Left lung (tissue), 10 donors: ENCODE measurements around the gene POLR2B. TPM values are rescaled to one million over a fixed set of nuclear protein-coding genes. Genes with fewer than 3 reads are reported as not detected.
A peak's percentile ranks its signal among the peaks of the same experiment; 100 is the strongest.

Experiments used
- ATAC-seq: fragments of 200-7000 bp; cut with Tn5 transposase; one replicate; pipeline ENCODE4 v1.9.1; 2020; ENCODE audit warnings: moderate library complexity
- DNase-seq, 4 donors: peaks; one replicate each; pipeline ENCODE4 v3.0.0-alpha.2; 2013 to 2020
- H3K27ac ChIP-seq, 2 donors: fragments of 200-600 bp; sonication (generic) in 1 of 2; one replicate each; pipeline versions ENCODE4 v1.5.0 to v1.8.0; 2020 to 2021
- H3K27me3 ChIP-seq, 2 donors: fragments of 200-600 bp; sonication (generic) in 1 of 2; one replicate each; pipeline versions ENCODE4 v1.5.0 to v1.8.0; 2020 to 2021
- H3K36me3 ChIP-seq, 2 donors: fragments of 200-600 bp; sonication (generic) in 1 of 2; one replicate each; pipeline versions ENCODE4 v1.5.0 to v1.8.0; 2020 to 2021
- H3K4me1 ChIP-seq, 2 donors: fragments of 200-600 bp; one replicate each; pipeline ENCODE4 v1.8.0; 2021
- H3K4me3 ChIP-seq, 2 donors: fragments of 200-600 bp; sonication (generic) in 1 of 2; one replicate each; pipeline versions ENCODE4 v1.5.0 to v1.8.0; 2020 to 2021; ENCODE audit warnings: mild to moderate bottlenecking in 1 of 2
- H3K9me3 ChIP-seq, 2 donors: fragments of 200-600 bp; sonication (generic) in 1 of 2; one replicate each; pipeline versions ENCODE4 v1.5.0 to v1.8.0; 2020 to 2021
- intact Hi-C, 2 donors: fragments of 100-400 bp; cut with DNase I; formaldehyde crosslinking; loops; one replicate each; pipeline versions ENCODE4 v1.11.2 to v1.14.2; 2022
- polyA plus RNA-seq, 6 donors: library from polyadenylated mRNA; unstranded; fragments of 120-200 nt; gene quantifications; one replicate each; pipeline ENCODE4 v1.2.1, GENCODE V29; 2013; ENCODE audit not compliant: insufficient read length in 6 of 6
- total RNA-seq, 2 donors: library from RNA; stranded (reverse); fragmentation: NEBNext Ultra II Directional; extraction: Animal tissue kit (Norgen Biotek cat#: 25700); gene quantifications; one replicate each; pipeline ENCODE4 v1.2.1, GENCODE V29; 2021
- TF ChIP-seq, protein P1 (sequence below), 2 donors: fragments of 200-600 bp; sonication (generic) in 1 of 2; IDR thresholded peaks; one replicate each; pipeline versions ENCODE4 v1.5.0 to v1.8.0; 2021; ENCODE audit warnings: antibody characterized with exemption in 2 of 2
- donor health status: DM: no; HTN: yes; CAD: no.
- donor health status: DM: no; HTN: no; CAD: no.

Gene POLR2B
- total and polyA plus RNA-seq, 8 donors: 62.1 to 126 (median 112) TPM

- ATAC-seq (no peak), DNase-seq (no peak)
- H3K4me1 ChIP-seq: peaks cover 0 to 8% of the 10 kb centered on the region in 2 donors
- H3K9me3 ChIP-seq: no peaks in the 10 kb centered on the region
- TF ChIP-seq, protein P1, sequence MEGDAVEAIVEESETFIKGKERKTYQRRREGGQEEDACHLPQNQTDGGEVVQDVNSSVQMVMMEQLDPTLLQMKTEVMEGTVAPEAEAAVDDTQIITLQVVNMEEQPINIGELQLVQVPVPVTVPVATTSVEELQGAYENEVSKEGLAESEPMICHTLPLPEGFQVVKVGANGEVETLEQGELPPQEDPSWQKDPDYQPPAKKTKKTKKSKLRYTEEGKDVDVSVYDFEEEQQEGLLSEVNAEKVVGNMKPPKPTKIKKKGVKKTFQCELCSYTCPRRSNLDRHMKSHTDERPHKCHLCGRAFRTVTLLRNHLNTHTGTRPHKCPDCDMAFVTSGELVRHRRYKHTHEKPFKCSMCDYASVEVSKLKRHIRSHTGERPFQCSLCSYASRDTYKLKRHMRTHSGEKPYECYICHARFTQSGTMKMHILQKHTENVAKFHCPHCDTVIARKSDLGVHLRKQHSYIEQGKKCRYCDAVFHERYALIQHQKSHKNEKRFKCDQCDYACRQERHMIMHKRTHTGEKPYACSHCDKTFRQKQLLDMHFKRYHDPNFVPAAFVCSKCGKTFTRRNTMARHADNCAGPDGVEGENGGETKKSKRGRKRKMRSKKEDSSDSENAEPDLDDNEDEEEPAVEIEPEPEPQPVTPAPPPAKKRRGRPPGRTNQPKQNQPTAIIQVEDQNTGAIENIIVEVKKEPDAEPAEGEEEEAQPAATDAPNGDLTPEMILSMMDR (IDR thresholded peaks at IDR 0.05): no peak
- no peaks in the 10 kb centered on the region for H3K27me3 ChIP-seq
- H3K27ac ChIP-seq: no peak overlapping the region
- H3K4me3 ChIP-seq: no peak overlapping the region
- no peaks in the 10 kb centered on the region for H3K36me3 ChIP-seq
- intact Hi-C loops: no loop called here
Observed at GRCh38 chr4:57063518-57063917, 84.8 kb downstream of the POLR2B start.

DNA sequence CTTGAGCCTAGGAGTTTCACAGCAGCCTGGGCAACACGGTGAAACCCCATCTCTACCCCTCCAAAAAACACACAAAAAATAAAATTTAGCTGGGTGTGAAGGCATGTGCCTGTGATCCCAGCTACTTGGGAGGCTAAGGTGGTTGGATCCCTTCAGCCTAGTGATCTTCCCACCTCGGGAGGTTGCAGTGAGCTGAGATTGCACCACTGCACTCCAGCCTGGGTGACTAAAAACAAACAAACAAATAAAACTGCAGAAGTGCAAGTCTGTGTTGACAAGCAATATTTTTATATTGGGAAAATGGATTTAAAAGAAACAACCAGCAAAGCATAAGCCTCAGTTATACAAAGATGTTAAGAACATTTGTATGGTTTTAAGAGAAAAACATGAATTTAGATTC lies 85.4 kb downstream of the POLR2B start:
- TF ChIP-seq, protein P1 (IDR thresholded peaks at IDR 0.05): no peak
- DNase-seq (no peak), ATAC-seq (no peak)
- no peaks in the 10 kb centered on the region for H3K9me3 ChIP-seq
- peaks cover 0 to 8% of the 10 kb centered on the region in 2 donors for H3K4me1 ChIP-seq
- intact Hi-C loops: no loop called here
- no peak overlapping the region for H3K4me3 ChIP-seq
- no peaks in the 10 kb centered on the region for H3K36me3 ChIP-seq
- peak overlapping the region in 1 of 2 donors; percentile 58 for H3K27ac ChIP-seq
- H3K27me3 ChIP-seq: no peaks in the 10 kb centered on the region

- H3K9me3 ChIP-seq: no peaks in the 10 kb centered on the region
- no peak overlapping the region for H3K4me3 ChIP-seq
- H3K27me3 ChIP-seq: no peaks in the 10 kb centered on the region
- peaks cover under 1 to 8% of the 10 kb centered on the region in 2 donors for H3K4me1 ChIP-seq
- ATAC-seq (peak; percentile 67), DNase-seq (peak in 1 of 4 donors; percentile 51)
- H3K36me3 ChIP-seq: no peaks in the 10 kb centered on the region
- TF ChIP-seq, protein P1 (IDR thresholded peaks at IDR 0.05): no peak
- intact Hi-C loops: no loop called here
- peak overlapping the region; percentile 16 to 58 for H3K27ac ChIP-seq
Observed at GRCh38 chr4:57064811-57065711, 86.4 kb downstream of the POLR2B start.

DNA sequence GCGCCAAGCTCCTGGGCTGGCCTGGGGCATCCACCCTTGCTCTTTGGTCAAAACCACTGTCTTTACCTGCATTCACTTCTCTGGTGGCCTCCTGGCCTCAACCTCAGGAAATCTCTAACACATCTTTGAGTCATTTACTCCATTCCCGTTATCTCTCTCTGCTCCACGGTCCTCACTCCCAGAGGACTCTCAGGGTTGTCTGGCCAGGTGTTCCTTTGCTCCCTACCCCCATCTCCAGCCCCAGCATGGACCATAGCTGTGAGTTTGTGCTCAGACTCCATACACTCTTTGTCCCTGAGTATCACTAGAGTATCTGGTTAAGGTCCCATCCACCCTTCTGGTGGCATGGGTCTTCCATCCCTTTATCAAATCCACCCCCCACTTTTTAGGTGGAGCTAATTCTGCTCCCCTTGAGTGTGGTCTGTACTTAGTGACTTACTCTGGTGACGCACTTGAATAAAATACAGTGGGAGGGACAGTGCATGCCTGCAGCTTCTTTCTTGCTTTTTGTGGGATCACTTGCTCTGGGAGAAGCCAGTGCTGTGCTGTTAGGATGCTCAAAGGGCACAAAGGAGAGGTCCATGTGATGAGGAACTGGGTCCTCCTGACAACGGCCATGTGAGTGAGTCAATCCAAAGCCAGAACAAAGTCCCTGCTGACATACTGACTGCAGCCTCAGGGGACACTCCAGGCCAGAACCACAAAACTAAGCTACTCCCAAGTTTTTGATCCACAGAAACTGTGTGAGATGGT lies 87.2 kb downstream of the POLR2B start:
- ATAC-seq: peak; percentile 17
- DNase-seq: no peak
- Histone ChIP-seq H3K36me3 (no peaks in the 10 kb centered on the region), H3K27ac (peak overlapping the region; percentile 16 to 58), H3K4me3 (no peak overlapping the region), H3K4me1 (peaks cover 8 to 9% of the 10 kb centered on the region in 2 donors), H3K27me3 (no peaks in the 10 kb centered on the region), H3K9me3 (no peaks in the 10 kb centered on the region)
- intact Hi-C loops: no loop called here
- TF ChIP-seq, protein P1 (IDR thresholded peaks at IDR 0.05): no peak
